GM12872 (cell line): ENCODE measurements around the gene PUDP.

Experiments used
- CTCF ChIP-seq: IDR thresholded peaks from 3 replicates; pipeline ENCODE4 v1.5.1; 2011; ENCODE audit warnings: low read depth, mild to moderate bottlenecking, low read length, moderate library complexity; ENCODE audit not compliant: insufficient read depth

The PUDP gene

DNA sequence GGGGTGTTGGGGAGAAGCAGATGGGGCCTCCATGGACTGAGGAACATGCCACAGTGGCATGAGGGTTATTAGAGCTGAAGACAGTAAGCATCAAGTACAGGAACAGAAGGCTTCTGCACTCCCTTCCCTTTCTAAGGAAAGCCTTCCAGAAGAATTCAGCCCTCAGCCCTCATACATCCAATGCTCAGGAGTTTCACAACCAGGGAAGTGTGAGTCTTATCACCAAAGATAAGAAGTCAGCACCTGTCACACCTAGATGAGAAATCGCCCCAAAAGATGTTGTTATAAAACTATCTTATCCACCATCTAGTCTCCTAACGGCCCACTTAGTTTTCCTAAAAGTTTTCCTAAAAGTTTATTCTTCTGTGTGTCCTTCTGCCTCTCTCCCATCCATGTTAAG, 78.4 kb downstream of the PUDP start:
- TF ChIP-seq CTCF: no peak

GRCh38 chrX:7068939-7069367, 79.0 kb downstream of the PUDP start:
- TF ChIP-seq CTCF: peak; percentile 49

GRCh38 chrX:7067256-7067655, 80.7 kb downstream of the PUDP start:
- no peak for TF ChIP-seq CTCF

- no peak for TF ChIP-seq CTCF
Observed at GRCh38 chrX:7065473-7065872, 82.5 kb downstream of the PUDP start.

GRCh38 chrX:7062903-7063302, 85.0 kb downstream of the PUDP start:
- TF ChIP-seq CTCF: no peak

GRCh38 chrX:7062276-7062675, 85.7 kb downstream of the PUDP start:
- no peak for TF ChIP-seq CTCF

- TF ChIP-seq CTCF: no peak
Observed at GRCh38 chrX:7061429-7061828, 86.5 kb downstream of the PUDP start.

GRCh38 chrX:7060444-7060843, 87.5 kb downstream of the PUDP start:
- no peak for TF ChIP-seq CTCF
